ENCODE measurements around the gene FCAMR.

FCAMR gene

GRCh38 chr1:206971029-206971655 is 882 bp upstream of the FCAMR start:
- DNase-seq: no peak
- Histone ChIP-seq H3K27ac (no peak overlapping the region), H3K36me3 (no peaks in the 10 kb centered on the region), H3K4me3 (ENCODE audit: low read depth, low read length) (no peak overlapping the region), H3K27me3 (ENCODE audit: insufficient read depth, low read depth, severe bottlenecking) (peaks cover 98% of the 10 kb centered on the region), H3K9me3 (ENCODE audit: severe bottlenecking) (no peaks in the 10 kb centered on the region)
- TF ChIP-seq, protein P1, sequence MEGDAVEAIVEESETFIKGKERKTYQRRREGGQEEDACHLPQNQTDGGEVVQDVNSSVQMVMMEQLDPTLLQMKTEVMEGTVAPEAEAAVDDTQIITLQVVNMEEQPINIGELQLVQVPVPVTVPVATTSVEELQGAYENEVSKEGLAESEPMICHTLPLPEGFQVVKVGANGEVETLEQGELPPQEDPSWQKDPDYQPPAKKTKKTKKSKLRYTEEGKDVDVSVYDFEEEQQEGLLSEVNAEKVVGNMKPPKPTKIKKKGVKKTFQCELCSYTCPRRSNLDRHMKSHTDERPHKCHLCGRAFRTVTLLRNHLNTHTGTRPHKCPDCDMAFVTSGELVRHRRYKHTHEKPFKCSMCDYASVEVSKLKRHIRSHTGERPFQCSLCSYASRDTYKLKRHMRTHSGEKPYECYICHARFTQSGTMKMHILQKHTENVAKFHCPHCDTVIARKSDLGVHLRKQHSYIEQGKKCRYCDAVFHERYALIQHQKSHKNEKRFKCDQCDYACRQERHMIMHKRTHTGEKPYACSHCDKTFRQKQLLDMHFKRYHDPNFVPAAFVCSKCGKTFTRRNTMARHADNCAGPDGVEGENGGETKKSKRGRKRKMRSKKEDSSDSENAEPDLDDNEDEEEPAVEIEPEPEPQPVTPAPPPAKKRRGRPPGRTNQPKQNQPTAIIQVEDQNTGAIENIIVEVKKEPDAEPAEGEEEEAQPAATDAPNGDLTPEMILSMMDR (IDR thresholded peaks at IDR 0.05; ENCODE audit: low read depth, low read length): no peak

DNA sequence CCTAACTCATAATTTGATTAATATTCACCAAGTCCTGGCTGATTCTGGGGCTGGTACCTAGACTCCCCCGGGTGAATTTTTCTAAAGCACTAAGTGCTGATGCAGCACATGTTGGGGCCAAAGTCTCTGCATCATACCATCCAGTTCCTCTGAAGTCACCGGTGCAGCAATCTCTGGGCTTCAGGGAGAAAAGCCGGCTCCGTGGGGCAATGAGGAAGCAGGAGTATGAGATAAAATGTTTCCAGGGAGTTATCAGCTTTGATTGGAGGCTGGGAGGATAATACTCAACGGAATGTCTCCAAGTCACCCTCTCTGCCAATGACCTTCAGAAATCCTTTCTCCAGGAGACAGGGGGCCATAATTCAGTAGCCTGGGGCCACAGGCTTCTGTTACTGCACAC is 1.2 kb downstream of the FCAMR start:
- Histone ChIP-seq H3K36me3 (no peaks in the 10 kb centered on the region), H3K9me3 (ENCODE audit: severe bottlenecking) (peaks cover 9% of the 10 kb centered on the region), H3K4me3 (ENCODE audit: low read depth, low read length) (no peak overlapping the region), H3K27ac (no peak overlapping the region), H3K27me3 (ENCODE audit: insufficient read depth, low read depth, severe bottlenecking) (peaks cover 98% of the 10 kb centered on the region)
- TF ChIP-seq, protein P1 (IDR thresholded peaks at IDR 0.05; ENCODE audit: low read depth, low read length): no peak
- no peak for DNase-seq

DNA sequence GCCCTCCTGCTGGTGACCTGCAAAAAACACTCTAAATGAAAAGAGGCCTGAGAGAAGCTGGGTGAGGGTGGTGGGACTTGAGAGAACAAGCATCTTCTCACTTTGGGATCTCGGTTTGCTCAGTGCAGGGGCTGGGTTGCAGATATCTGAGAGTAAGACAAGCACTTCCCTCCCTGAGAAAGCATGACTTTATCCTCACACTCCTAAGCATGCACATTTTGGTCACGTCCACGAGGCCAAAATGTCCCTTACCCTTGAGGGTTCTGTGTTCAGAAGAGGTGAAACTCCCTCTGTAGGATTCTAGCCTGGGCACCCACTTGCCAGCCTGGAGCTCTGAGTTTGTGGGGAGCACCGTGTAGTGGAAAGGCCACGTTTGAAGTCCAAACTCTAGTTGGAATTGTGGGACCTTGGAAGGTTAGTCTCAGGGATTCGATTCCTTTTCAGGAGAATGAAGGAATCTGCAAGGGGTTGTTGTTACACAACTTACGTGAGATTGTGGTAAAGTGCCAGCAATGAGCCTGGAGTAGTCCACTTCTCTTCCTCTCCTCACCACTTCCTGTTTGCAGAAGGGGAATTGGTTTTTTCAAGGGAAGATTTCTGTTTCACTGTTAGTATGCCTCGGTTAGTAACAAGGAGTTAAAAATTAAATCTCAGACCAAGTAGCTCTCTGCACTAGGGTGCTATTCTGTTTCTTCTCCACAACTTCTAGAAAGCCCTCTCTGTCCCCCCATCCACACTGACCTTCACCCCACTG is 3.0 kb downstream of the FCAMR start:
- Histone ChIP-seq H3K4me3 (ENCODE audit: low read depth, low read length) (no peak overlapping the region), H3K27me3 (ENCODE audit: insufficient read depth, low read depth, severe bottlenecking) (peaks cover 98% of the 10 kb centered on the region), H3K27ac (no peak overlapping the region), H3K9me3 (ENCODE audit: severe bottlenecking) (peaks cover 18% of the 10 kb centered on the region), H3K36me3 (no peaks in the 10 kb centered on the region)
- TF ChIP-seq, protein P1 (IDR thresholded peaks at IDR 0.05; ENCODE audit: low read depth, low read length): no peak
- no peak for DNase-seq

- H3K4me3 ChIP-seq (ENCODE audit: low read depth, low read length): no peak overlapping the region
- H3K27ac ChIP-seq: no peak overlapping the region
- peaks cover 20% of the 10 kb centered on the region for H3K9me3 ChIP-seq (ENCODE audit: severe bottlenecking)
- DNase-seq: no peak
- H3K36me3 ChIP-seq: no peaks in the 10 kb centered on the region
- H3K27me3 ChIP-seq (ENCODE audit: insufficient read depth, low read depth, severe bottlenecking): peaks cover 100% of the 10 kb centered on the region
- TF ChIP-seq, protein P1 (IDR thresholded peaks at IDR 0.05; ENCODE audit: low read depth, low read length): no peak
Observed at GRCh38 chr1:206965781-206966180, 4.5 kb downstream of the FCAMR start.

GRCh38 chr1:206963740-206964139 is 6.5 kb downstream of the FCAMR start:
- no peak for DNase-seq
- TF ChIP-seq, protein P1 (IDR thresholded peaks at IDR 0.05; ENCODE audit: low read depth, low read length): no peak
- H3K36me3 ChIP-seq: no peaks in the 10 kb centered on the region
- H3K4me3 ChIP-seq (ENCODE audit: low read depth, low read length): no peak overlapping the region
- H3K27me3 ChIP-seq (ENCODE audit: insufficient read depth, low read depth, severe bottlenecking): peaks cover 100% of the 10 kb centered on the region
- peaks cover 25% of the 10 kb centered on the region for H3K9me3 ChIP-seq (ENCODE audit: severe bottlenecking)
- no peak overlapping the region for H3K27ac ChIP-seq
